GM12891 (cell line): ENCODE measurements around the gene IPPK.
A peak's percentile ranks its signal among the peaks of the same experiment; 100 is the strongest.

Experiments used
- DNase-seq: peaks from one replicate; pipeline ENCODE4 v3.0.0; 2011; ENCODE audit warnings: low spot score; ENCODE audit not compliant: insufficient read length
- FAIRE-seq: peaks from 2 replicates; lab custom pipeline; 2011; peaks lifted over from hg19 to GRCh38; lab: Jason Lieb, UNC
- PAX5 ChIP-seq: IDR thresholded peaks from 2 replicates; pipeline ENCODE4 v1.6.1; 2011; ENCODE audit warnings: low read length, moderate library complexity, mild to moderate bottlenecking; ENCODE audit not compliant: insufficient read depth, severe bottlenecking
- POLR2A ChIP-seq: IDR thresholded peaks from 2 replicates; pipeline ENCODE4 v1.6.1; 2011; ENCODE audit warnings: low read depth, low read length, control low read depth
- POLR2AphosphoS5 ChIP-seq: IDR thresholded peaks from 2 replicates; pipeline ENCODE4 v1.6.1; 2011; ENCODE audit warnings: low read depth, low read length, control low read depth
- POU2F2 ChIP-seq: IDR thresholded peaks from 2 replicates; pipeline ENCODE4 v1.6.1; 2011; ENCODE audit warnings: low read depth, mild to moderate bottlenecking, control low read depth, low read length, moderate library complexity
- SPI1 ChIP-seq: IDR thresholded peaks from 2 replicates; pipeline ENCODE4 v1.6.1; 2011; ENCODE audit warnings: low read depth, low read length, control low read depth
- TAF1 ChIP-seq: IDR thresholded peaks from 2 replicates; pipeline ENCODE4 v1.6.1; 2011; ENCODE audit warnings: low read depth, low read length, control low read depth

The IPPK gene

DNA sequence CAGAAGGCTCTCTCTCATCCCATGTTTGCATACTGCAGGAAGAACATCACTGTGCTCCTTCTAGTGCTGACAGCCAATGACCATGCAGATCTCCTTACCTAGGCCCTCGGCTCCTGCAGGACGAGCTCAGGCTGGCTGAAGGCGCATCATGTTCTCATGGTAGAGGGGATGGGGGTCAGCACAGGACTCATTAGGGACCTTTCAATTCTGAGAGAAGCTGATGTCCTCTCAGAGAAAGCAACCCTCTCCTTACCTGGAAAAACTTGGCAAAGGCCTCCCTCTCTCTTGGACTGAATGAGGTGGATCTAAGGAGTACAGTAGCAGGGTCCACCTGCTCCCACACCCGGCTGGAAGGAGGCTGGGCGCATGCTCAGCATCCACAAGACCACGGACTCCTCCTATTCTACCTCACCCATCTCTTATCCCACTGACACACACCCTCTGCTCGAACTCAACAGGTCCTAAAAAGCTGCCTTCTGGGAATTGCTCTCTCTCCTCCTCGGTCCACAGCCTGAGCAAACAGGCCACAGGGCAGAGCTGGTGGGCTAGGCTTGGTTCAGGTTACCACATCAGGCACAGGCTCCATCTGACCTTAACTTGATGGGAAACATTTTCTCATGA, 2.9 kb downstream of the IPPK start:
- FAIRE-seq (no peak), DNase-seq (no peak)
- TF ChIP-seq POLR2AphosphoS5 = no peak
- no peak for TF ChIP-seq POU2F2
- TF ChIP-seq SPI1 = no peak
- TF ChIP-seq POLR2A = no peak
- TF ChIP-seq TAF1 = no peak
- no peak for TF ChIP-seq PAX5

DNA sequence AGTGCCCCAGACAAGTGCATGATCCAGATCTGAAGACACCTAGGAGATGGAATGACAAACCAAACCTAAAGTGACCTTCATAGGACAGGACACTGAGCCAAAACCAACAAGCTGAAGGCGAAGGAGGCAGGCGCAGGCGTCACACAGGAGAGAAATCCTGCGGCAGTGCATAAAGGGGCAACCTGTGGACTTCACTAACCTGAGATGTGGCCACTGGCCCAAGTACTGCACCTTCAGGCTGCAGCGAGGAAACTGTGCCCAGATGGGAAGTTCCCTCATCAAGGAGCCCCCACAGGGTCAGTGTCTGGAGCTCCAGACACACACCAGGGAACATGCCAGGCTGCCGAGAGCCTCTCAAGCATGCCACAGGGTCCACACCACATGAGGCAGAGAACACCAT, 3.7 kb downstream of the IPPK start:
- no peak for DNase-seq
- FAIRE-seq = no peak

DNA sequence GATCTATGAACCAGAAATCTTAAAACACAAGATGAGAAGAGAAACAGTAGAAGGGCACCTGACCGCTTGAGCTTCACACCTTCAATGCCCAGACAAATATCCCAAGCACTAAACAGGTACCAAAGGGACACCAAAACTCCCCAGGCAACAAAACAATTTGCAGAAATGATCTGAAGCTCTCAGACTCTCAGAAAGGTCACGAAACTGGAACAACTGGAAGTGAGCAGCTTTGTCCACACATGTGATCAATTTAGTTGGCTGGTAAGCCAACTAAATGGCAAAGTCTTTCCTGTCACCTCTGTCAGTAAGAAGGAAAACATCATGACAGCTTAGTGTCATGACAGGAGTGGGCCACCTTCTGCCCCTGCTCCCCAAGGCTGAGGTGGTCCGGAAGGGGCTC, 4.1 kb downstream of the IPPK start:
- DNase-seq = no peak
- TF ChIP-seq SPI1 (no peak), TAF1 (no peak), POLR2A (no peak), POU2F2 (no peak), PAX5 (no peak), POLR2AphosphoS5 (no peak)

More for the DNA sequence above, 3.7 kb downstream of the IPPK start:
- TF ChIP-seq POLR2AphosphoS5 (0 out of 2 replicates have a peak, but pooled peaks have one; percentile 18), PAX5 (no peak)

DNA sequence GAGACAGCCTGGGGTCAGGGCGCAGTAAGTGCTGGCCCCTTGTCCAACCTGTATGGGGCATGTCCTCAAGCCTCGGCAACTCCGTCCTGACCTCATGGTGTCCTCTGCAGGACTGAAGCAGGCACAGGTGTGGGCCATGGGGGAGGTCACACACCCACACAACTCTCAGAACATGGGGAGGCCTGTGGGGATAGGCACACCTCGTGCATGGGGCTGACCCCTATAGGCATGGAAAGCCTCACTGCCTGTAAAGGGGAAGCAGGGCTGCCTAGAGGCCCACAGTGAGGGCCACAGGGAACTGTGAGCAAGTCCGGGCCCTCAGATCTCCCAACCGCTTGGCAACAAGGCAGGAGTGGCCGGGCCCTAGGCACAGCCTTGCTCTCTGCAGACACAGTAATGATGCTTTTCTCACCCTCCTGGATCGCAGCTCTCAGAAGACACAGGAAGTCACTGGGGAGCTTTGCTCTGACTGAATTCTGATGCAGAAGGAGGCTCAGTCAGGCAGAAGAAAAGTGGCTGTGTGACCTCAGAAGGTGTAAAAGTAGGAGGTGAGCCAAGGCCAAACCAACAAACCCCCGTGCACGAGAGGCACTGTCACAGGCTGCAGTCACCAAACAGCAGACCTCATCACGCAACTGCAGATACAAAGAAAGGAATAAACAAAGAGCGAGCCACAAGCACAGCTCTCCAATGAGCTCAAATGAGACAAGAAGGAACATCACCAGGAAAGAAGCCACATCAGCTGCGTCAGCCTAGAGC, 5.4 kb downstream of the IPPK start:
- DNase-seq = no peak
- TF ChIP-seq POU2F2 (peak; percentile 36; the same call in 1 of the 2 replicates), POLR2A (no peak)
- FAIRE-seq = peak; percentile 5

More for the DNA sequence above, 4.1 kb downstream of the IPPK start:
- FAIRE-seq = no peak

DNA sequence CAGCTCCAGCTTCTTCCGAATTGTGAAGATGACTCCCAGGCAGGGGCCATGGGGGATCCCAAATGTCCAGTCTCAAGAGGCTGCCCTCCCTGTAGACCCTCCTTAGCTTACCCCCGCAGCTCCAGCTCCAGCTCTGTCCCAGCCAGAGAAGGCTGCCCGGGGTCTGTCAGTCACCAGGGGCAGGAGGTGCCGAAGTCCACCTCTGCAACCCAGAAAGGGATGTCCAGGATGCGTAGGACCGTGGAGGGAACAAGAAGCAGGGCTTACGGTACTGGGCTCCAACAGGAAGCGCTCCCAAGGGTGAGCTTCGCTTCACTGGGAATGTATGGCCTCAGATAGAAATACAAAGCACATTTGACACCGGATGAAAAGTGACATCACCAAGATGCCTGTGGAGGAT, 6.0 kb downstream of the IPPK start:
- TF ChIP-seq POLR2A = no peak
- no peak for TF ChIP-seq TAF1
- TF ChIP-seq SPI1 = no peak
- no peak for TF ChIP-seq POLR2AphosphoS5
- FAIRE-seq (no peak), DNase-seq (no peak)

DNA sequence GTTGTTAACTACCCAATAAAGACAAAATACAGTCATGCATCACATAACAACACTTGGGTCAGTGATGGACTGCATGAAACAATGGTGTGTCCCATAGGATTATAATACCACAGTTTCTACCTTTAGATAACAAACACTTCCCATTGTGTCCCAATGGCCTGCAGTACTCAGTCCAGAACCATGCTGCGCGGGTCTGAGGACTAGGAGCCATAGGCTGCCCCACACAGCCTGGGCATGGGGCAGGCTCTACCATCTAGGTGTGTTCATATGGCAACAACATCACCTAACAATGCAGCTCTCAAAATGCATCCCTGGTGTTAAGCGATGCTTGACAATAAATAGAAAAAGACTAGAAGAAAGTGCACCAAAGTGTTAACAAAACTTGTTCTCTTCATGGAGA, 6.8 kb downstream of the IPPK start:
- FAIRE-seq (no peak), DNase-seq (no peak)
- TF ChIP-seq PAX5 (no peak), TAF1 (no peak), POLR2A (no peak), POLR2AphosphoS5 (no peak), POU2F2 (no peak), SPI1 (no peak)

DNA sequence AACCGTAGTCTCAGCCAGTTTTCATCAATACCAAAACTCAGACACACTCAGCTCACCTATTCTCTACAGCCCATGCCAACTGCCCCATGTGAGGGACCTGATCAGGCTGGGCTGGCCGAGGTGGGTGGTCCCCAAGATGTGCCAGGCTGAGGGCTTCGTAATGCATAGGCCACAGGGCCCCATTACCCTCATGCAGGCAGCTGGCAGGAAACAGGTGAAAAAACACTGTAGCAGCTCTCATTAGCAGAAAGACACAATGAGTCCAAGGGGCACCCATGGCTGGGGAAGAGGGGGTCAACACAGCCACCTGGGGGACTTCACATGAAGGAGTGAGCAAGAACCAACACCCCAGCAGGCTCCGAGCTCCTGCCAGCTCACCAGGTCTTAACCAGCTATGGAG, 8.2 kb downstream of the IPPK start:
- TF ChIP-seq SPI1 (no peak), POU2F2 (no peak), TAF1 (no peak), POLR2AphosphoS5 (no peak), POLR2A (no peak), PAX5 (no peak)
- DNase-seq (no peak), FAIRE-seq (no peak)

DNA sequence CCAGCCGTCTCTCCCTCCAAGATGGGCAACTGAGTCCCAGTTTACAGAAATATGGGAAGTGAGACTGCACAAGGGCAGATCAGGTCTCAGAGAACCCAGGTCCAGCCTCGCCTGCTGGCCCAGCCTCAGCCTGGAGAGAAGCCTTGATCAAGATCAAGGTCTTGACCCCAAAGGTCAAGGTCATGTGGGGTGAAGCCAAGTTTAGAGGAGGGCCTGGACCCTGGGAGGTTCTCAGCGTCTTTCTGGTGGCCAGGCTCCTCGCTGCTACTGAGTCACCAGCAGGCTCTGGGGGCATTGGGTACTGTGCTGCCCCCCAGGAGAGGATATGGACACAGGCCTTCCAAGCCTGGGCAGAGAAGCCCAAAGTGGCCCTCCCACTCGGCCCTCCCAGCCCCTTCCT, 8.8 kb downstream of the IPPK start:
- TF ChIP-seq PAX5 (no peak), SPI1 (peak; percentile 17; the same call in 1 of the 2 replicates)
- FAIRE-seq = no peak

DNA sequence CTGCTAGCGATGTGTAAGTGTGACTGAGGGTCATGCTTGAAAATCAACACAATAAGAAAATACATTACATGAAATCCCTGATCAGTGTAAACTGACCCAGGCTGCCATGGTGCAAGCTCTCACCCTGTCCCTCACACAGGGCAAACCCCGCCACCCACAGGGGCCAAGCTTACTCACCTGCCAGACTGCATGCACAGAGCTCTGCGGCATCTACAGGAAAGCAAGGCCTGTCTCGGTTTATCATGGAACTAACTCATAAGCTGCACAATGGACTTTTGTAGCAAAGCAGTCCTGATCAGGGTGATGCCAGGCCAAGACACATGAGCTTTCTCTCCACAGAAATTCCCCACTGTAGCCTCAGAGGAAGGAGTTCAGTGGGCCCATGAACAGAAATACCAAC, 9.7 kb downstream of the IPPK start:
- DNase-seq (no peak), FAIRE-seq (no peak)
- TF ChIP-seq POU2F2 (no peak), SPI1 (no peak)

More for the DNA sequence above, 8.8 kb downstream of the IPPK start:
- no peak for DNase-seq

DNA sequence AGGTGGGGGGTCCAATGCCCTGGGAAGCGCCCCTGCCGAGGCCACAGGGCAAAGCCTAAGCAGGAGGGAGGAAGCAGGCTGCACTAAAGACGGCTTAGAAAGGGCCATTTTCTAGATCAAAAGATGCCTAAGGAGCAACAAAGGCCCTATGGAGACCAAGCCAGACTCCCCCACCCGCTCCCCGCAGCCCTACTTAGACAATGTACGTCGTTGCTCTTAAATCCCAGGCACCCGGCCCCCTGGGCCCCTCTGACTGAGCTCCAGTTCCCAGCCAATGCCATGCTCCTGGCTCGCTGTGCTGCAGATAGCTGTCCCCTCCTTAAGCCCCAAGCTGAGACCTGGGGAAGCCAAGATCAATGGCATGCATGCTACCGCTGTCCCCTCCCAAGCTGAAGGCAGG, 10.3 kb downstream of the IPPK start:
- TF ChIP-seq POU2F2 = no peak
- TF ChIP-seq PAX5 = no peak
- TF ChIP-seq TAF1 = no peak
- FAIRE-seq = no peak
- DNase-seq = no peak

DNA sequence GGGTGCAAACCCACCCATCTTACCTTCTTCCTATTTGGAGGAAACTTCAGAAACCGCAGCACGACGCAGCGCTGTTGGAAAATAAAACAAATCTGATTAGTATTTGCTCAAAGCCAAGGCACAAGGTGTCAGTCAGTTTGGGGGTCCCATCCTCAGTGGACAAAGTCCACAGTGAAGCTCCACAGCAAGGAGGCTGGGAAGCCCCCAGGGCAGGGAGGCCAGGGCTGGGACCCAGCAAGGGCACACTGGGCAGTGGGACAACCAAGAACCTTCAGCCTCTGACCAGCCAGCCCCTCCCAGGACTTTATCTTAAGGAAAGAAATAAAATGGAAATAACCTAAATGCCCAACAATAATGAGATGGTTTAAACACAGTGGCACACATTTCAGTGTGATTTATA, 11.3 kb downstream of the IPPK start:
- DNase-seq (no peak), FAIRE-seq (no peak)
- TF ChIP-seq SPI1 (no peak), POU2F2 (no peak), PAX5 (no peak), TAF1 (no peak), POLR2AphosphoS5 (no peak), POLR2A (no peak)
